ENCODE measurements around the gene TMEM147. TPM values are rescaled to one million over a fixed set of nuclear protein-coding genes. Genes with fewer than 3 reads are reported as not detected.

The TMEM147 gene
- total RNA-seq, 1 experiment from 2014 or later = 126 TPM

DNA sequence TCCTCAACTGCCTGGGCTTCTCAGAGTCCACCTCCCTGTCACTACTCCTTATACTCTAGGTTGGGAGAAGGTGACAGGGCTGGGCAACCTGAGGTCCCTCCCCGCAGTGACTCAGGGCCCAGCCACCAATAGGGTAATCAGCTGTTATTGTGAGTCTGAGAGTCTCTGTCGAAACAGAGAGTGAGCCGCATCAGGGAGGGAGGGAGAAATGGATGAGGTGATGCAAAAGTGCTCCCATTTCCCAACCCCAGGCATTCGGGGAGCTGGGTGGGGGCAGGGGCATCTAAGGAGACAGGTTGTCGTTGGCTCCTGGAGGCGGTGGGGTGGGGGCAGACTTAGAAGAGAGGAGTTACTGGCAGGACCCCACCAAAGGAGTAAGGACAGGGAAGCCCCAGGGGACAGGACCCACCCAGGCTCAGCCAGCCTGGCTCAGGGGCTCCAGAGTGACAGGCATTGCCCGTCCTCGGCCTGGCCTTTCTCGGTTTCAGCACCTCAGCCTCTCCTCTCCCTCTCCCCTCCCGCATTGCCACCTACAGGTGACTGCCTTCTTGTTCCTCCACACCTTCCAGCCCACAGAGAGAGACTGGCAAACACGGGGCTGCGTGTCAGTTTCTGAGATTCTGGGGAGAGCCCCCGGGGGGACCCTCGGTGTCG lies 31.7 kb upstream of the TMEM147 start, which contains the start of gene DMKN:
DMKN (minus strand) TSS at position 22 of the 654 bp plus-strand sequence. CDS start 174 bp downstream, outside the sequence.
- Histone ChIP-seq H3K4me1 (ENCODE audit: low read length) (peaks cover 7% of the 10 kb centered on the region), H4K20me1 (ENCODE audit: insufficient read depth, low read depth, low read length) (peaks cover 4% of the 10 kb centered on the region; the same call in 1 of the 2 replicates), H3K9me2 (replicated peaks; ENCODE audit: insufficient read depth, low read length) (no peaks in the 10 kb centered on the region), H2AFZ (ENCODE audit: low read length) (no peak within 1 kb of the TSS), H3K27ac (ENCODE audit: low read length) (no peak within 1 kb of the TSS), H3K4me2 (ENCODE audit: low read depth, low read length, poor library complexity, severe bottlenecking) (no peak within 1 kb of the TSS), H3K27me3 (ENCODE audit: low read length) (no peaks in the 10 kb centered on the region), H3K4me3 (ENCODE audit: low read length) (no peak within 1 kb of the TSS), H3K9me3 (ENCODE audit: low read length) (no peaks in the 10 kb centered on the region), H3K9ac (ENCODE audit: low read length) (no peak within 1 kb of the TSS), H3K79me2 (ENCODE audit: low read length) (no peaks in the 10 kb centered on the region), H3K36me3 (ENCODE audit: insufficient read depth, low read length) (no peaks in the 10 kb centered on the region)
- DNase-seq = no peak

DNA sequence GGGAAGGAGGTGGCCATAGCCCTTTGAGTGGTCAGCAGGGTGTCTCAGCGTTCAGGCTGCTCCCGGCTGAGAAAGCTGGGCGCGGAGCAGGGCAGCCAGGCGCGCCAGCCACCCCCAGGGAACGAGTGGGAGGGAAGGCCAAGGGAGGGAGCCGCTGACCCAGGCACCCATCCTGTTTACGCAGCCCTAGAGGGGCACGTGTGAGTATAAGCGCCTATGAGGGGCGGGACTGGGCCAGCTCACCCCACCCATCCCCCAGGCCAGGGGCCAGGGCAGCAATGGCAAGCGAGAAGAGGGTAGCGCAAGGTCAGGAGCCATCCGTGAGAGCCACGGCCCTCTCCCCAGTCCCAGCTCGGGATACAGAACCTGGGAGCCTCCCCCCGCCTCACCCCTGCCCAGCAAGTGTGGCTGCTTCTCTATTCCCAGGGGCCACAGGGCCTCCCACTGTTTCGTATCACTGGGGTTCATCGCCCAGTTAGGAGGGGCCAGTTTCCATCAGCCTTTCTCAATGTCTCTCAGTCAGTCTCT lies 31.1 kb upstream of the TMEM147 start:
- Histone ChIP-seq H3K36me3 (ENCODE audit: insufficient read depth, low read length) (no peaks in the 10 kb centered on the region), H3K9me2 (replicated peaks; ENCODE audit: insufficient read depth, low read length) (no peaks in the 10 kb centered on the region), H3K4me3 (ENCODE audit: low read length) (no peak overlapping the region), H4K20me1 (ENCODE audit: insufficient read depth, low read depth, low read length) (peaks cover 4% of the 10 kb centered on the region; the same call in 1 of the 2 replicates), H3K4me1 (ENCODE audit: low read length) (peaks cover 7% of the 10 kb centered on the region), H2AFZ (ENCODE audit: low read length) (no peak overlapping the region), H3K27me3 (ENCODE audit: low read length) (no peaks in the 10 kb centered on the region), H3K79me2 (ENCODE audit: low read length) (no peaks in the 10 kb centered on the region), H3K9ac (ENCODE audit: low read length) (no peak overlapping the region), H3K4me2 (ENCODE audit: low read depth, low read length, poor library complexity, severe bottlenecking) (no peak overlapping the region), H3K27ac (ENCODE audit: low read length) (no peak overlapping the region), H3K9me3 (ENCODE audit: low read length) (no peaks in the 10 kb centered on the region)
- DNase-seq = no peak

DNA sequence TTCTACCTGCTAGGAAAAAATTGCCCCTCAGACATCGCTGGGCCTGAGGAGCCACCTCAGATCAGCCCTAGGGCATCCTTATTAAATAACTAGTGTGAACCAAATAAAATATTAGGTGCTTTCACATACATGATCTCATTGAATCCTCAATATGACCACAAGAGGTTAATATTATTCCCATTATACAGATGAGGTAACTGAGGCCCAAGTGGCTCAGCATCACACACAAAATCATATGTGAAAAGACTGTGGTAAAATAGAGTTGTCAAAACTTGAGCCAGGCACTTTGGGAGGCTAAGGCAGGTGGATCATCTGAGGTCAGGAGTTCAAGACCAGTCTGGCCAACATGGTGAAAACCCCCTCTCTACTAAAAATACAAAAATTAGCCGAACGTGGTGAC lies 29.1 kb upstream of the TMEM147 start:
- no peak overlapping the region for H3K9ac ChIP-seq (ENCODE audit: low read length)
- no peak overlapping the region for H3K4me3 ChIP-seq (ENCODE audit: low read length)
- H3K9me2 ChIP-seq (replicated peaks; ENCODE audit: insufficient read depth, low read length) = no peaks in the 10 kb centered on the region
- no peaks in the 10 kb centered on the region for H4K20me1 ChIP-seq (ENCODE audit: insufficient read depth, low read depth, low read length)
- no peak overlapping the region for H3K4me2 ChIP-seq (ENCODE audit: low read depth, low read length, poor library complexity, severe bottlenecking)
- H3K4me1 ChIP-seq (ENCODE audit: low read length) = no peaks in the 10 kb centered on the region
- no peaks in the 10 kb centered on the region for H3K27me3 ChIP-seq (ENCODE audit: low read length)
- no peaks in the 10 kb centered on the region for H3K36me3 ChIP-seq (ENCODE audit: insufficient read depth, low read length)
- no peak overlapping the region for H3K27ac ChIP-seq (ENCODE audit: low read length)
- H3K9me3 ChIP-seq (ENCODE audit: low read length) = no peaks in the 10 kb centered on the region
- DNase-seq = no peak
- no peaks in the 10 kb centered on the region for H3K79me2 ChIP-seq (ENCODE audit: low read length)
- H2AFZ ChIP-seq (ENCODE audit: low read length) = no peak overlapping the region

DNA sequence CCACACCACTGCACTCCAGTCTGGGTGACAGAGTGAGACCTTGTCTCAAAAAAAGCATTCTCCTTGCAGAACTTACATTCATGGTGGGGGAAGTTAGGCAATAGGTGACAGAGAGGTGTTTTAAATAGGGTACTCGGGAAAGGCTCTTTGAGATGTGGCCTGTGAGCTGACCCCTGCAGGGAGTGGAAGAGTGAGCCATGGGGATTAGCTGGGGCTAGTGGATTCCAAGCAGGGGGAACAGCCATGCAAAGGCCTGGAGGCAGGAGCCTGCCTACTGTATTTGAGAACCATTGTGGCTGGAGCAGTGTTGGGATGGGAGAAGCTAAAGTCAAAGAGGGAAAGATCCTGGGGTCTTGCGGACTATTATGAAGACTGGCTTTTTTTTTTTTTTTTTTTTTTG lies 28.1 kb upstream of the TMEM147 start:
- H3K9me2 ChIP-seq (replicated peaks; ENCODE audit: insufficient read depth, low read length) = no peaks in the 10 kb centered on the region

DNA sequence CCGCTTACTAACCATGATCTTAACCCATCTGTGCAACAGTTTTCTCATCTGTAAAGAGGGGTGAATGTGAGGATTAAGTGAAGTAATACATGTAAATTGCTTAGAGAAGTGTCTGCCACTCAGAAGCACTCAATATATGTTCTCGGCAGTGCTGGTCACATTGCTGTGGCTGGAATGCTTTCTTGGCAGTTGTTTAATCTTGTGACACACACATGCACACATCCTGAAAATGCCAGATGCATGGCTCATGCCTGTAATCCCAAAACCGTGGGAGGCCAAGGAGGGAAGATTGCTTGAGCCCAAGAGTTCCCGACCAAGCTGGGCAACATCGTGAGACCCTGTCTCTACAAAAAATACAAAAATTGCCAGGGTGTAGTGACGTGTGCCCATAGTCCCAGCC lies 27.1 kb upstream of the TMEM147 start:
- H3K27me3 ChIP-seq (ENCODE audit: low read length) = no peaks in the 10 kb centered on the region
- DNase-seq = no peak
- no peaks in the 10 kb centered on the region for H3K79me2 ChIP-seq (ENCODE audit: low read length)
- no peak overlapping the region for H3K9ac ChIP-seq (ENCODE audit: low read length)
- H3K4me3 ChIP-seq (ENCODE audit: low read length) = no peak overlapping the region
- no peaks in the 10 kb centered on the region for H3K9me2 ChIP-seq (replicated peaks; ENCODE audit: insufficient read depth, low read length)
- H2AFZ ChIP-seq (ENCODE audit: low read length) = no peak overlapping the region
- H3K36me3 ChIP-seq (ENCODE audit: insufficient read depth, low read length) = no peaks in the 10 kb centered on the region
- no peaks in the 10 kb centered on the region for H3K4me1 ChIP-seq (ENCODE audit: low read length)
- no peaks in the 10 kb centered on the region for H3K9me3 ChIP-seq (ENCODE audit: low read length)
- H3K4me2 ChIP-seq (ENCODE audit: low read depth, low read length, poor library complexity, severe bottlenecking) = no peak overlapping the region
- H4K20me1 ChIP-seq (ENCODE audit: insufficient read depth, low read depth, low read length) = no peaks in the 10 kb centered on the region
- no peak overlapping the region for H3K27ac ChIP-seq (ENCODE audit: low read length)

More for the DNA sequence above, 28.1 kb upstream of the TMEM147 start:
- Histone ChIP-seq H4K20me1 (ENCODE audit: insufficient read depth, low read depth, low read length) (no peaks in the 10 kb centered on the region), H3K4me1 (ENCODE audit: low read length) (no peaks in the 10 kb centered on the region), H3K27ac (ENCODE audit: low read length) (no peak overlapping the region), H3K36me3 (ENCODE audit: insufficient read depth, low read length) (no peaks in the 10 kb centered on the region), H3K4me2 (ENCODE audit: low read depth, low read length, poor library complexity, severe bottlenecking) (no peak overlapping the region), H3K4me3 (ENCODE audit: low read length) (no peak overlapping the region), H3K9ac (ENCODE audit: low read length) (no peak overlapping the region), H3K79me2 (ENCODE audit: low read length) (no peaks in the 10 kb centered on the region), H3K27me3 (ENCODE audit: low read length) (no peaks in the 10 kb centered on the region), H2AFZ (ENCODE audit: low read length) (no peak overlapping the region), H3K9me3 (ENCODE audit: low read length) (no peaks in the 10 kb centered on the region)
- DNase-seq = no peak

DNA sequence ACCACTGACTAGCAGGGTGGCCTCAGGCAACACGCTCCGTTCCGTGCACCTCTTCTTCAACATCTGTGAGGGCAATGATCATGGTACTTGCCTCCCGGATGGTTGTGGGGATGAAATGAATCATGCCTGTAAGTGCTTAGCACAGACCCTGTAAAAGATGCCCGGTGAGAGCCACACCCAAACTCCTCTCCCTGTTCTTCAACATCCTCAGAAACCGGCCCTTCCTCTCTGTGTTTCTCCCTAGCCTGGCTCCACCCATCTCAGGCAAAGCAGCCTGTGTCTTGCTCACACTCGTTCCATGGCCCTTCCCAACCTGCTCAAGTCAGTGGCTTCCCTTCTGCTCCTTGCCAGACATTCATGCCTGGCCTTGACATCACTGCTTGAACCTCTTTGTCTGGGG lies 26.1 kb upstream of the TMEM147 start:
- H3K27ac ChIP-seq (ENCODE audit: low read length) = no peak overlapping the region
- no peak overlapping the region for H3K4me2 ChIP-seq (ENCODE audit: low read depth, low read length, poor library complexity, severe bottlenecking)
- no peaks in the 10 kb centered on the region for H3K9me2 ChIP-seq (replicated peaks; ENCODE audit: insufficient read depth, low read length)
- no peaks in the 10 kb centered on the region for H3K79me2 ChIP-seq (ENCODE audit: low read length)
- no peak overlapping the region for H3K4me3 ChIP-seq (ENCODE audit: low read length)
- no peak for DNase-seq
- H2AFZ ChIP-seq (ENCODE audit: low read length) = no peak overlapping the region
- no peaks in the 10 kb centered on the region for H3K4me1 ChIP-seq (ENCODE audit: low read length)
- no peak overlapping the region for H3K9ac ChIP-seq (ENCODE audit: low read length)
- no peaks in the 10 kb centered on the region for H3K9me3 ChIP-seq (ENCODE audit: low read length)
- no peaks in the 10 kb centered on the region for H4K20me1 ChIP-seq (ENCODE audit: insufficient read depth, low read depth, low read length)
- no peaks in the 10 kb centered on the region for H3K36me3 ChIP-seq (ENCODE audit: insufficient read depth, low read length)
- H3K27me3 ChIP-seq (ENCODE audit: low read length) = no peaks in the 10 kb centered on the region

DNA sequence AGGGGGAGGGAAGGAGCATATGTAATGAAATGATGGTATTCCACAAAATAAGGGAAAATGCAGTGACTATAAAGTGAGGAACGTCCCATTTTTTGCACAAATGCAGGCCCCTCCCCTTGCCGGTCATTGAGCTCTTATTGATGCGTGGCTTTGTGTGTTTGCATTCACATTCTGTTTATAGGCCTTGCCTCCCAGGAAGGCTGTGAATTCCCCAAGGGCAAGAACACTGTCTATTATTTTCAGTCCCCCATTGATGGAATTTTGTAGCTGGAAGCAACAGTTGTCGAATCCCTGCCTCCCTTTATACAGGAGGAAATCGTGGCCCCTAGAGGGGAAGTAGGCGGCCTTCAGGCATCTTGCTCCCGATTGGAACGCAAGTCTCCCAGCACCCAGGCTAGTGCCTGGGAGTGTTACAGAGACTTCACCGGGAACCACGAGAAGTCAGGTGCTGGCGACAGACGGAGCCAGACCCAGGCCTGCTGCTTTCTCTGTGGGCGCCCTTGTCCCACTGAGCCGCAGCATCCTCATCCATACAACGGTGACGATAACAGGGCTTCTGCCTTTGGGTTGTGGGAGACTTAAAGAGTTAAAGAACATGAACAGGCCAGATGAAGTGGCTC lies 24.2 kb upstream of the TMEM147 start:
- Histone ChIP-seq H3K4me1 (ENCODE audit: low read length) (no peaks in the 10 kb centered on the region), H3K9me3 (ENCODE audit: low read length) (no peaks in the 10 kb centered on the region), H3K27me3 (ENCODE audit: low read length) (no peaks in the 10 kb centered on the region), H3K9ac (ENCODE audit: low read length) (no peak overlapping the region), H3K79me2 (ENCODE audit: low read length) (no peaks in the 10 kb centered on the region), H4K20me1 (ENCODE audit: insufficient read depth, low read depth, low read length) (no peaks in the 10 kb centered on the region), H3K4me3 (ENCODE audit: low read length) (no peak overlapping the region), H3K36me3 (ENCODE audit: insufficient read depth, low read length) (no peaks in the 10 kb centered on the region), H3K27ac (ENCODE audit: low read length) (no peak overlapping the region), H3K9me2 (replicated peaks; ENCODE audit: insufficient read depth, low read length) (no peaks in the 10 kb centered on the region), H2AFZ (ENCODE audit: low read length) (no peak overlapping the region), H3K4me2 (ENCODE audit: low read depth, low read length, poor library complexity, severe bottlenecking) (no peak overlapping the region)
- DNase-seq = no peak

DNA sequence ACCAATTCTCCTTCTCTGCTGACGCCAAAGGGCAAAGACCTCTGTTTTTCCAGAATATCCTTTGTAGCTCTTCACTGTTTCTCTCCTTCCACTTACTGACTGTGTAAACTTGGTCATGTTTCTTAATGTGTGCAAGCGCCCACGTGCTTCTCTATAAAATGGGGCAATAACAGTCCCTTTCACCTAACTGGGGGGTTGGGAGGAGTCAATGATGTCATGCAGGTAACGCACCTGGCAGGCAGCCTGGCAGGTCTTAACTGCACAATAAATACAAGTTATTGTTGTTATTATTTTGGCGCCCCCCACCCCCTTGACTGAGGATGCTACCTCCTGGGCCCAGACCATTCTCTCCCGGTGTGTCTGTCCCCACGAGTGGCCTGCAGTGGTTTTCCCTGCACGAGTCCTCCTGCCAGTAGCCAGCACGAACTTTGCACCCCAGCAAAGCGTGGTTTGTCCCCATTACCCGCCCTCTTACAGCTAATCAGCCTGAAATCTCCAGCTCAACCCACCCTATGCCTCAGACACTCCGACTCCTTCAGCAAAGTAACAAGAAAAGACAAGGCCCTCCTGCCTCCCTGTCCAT lies 22.6 kb upstream of the TMEM147 start:
- H3K36me3 ChIP-seq (ENCODE audit: insufficient read depth, low read length) = no peaks in the 10 kb centered on the region
- no peak overlapping the region for H3K9ac ChIP-seq (ENCODE audit: low read length)
- H3K27ac ChIP-seq (ENCODE audit: low read length) = no peak overlapping the region
- no peaks in the 10 kb centered on the region for H4K20me1 ChIP-seq (ENCODE audit: insufficient read depth, low read depth, low read length)
- no peak overlapping the region for H3K4me3 ChIP-seq (ENCODE audit: low read length)
- DNase-seq = no peak
- no peaks in the 10 kb centered on the region for H3K9me2 ChIP-seq (replicated peaks; ENCODE audit: insufficient read depth, low read length)
- H3K4me1 ChIP-seq (ENCODE audit: low read length) = no peaks in the 10 kb centered on the region
- no peak overlapping the region for H2AFZ ChIP-seq (ENCODE audit: low read length)
- H3K4me2 ChIP-seq (ENCODE audit: low read depth, low read length, poor library complexity, severe bottlenecking) = no peak overlapping the region
- no peaks in the 10 kb centered on the region for H3K79me2 ChIP-seq (ENCODE audit: low read length)
- H3K9me3 ChIP-seq (ENCODE audit: low read length) = no peaks in the 10 kb centered on the region
- H3K27me3 ChIP-seq (ENCODE audit: low read length) = no peaks in the 10 kb centered on the region
